ENCODE results near the gene DCAF5.

DNA sequence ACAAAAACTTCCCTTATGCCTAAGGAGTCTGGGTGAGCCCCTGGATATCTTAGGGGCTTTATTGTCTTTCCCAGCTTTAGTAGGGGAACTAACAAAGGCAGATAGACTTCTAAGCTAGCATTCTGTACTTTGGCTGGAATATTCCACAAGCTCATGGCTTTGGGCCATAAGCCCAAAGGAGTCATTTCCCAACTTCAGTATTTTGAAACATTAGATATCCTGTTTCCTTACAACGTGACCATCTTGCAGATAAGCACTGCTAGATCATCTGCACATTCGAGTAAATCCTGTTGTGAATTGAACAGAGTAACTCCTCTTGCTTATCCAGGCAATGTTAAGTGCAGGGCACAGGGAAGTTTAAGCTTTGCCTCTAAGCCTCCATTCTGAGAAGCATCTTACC is 103.2 kb downstream of the DCAF5 start:
- no peak for TF ChIP-seq CTCF (IDR thresholded peaks at IDR 0.05; ENCODE audit: low read length)
- no peak for TF ChIP-seq EZH2phosphoT487 (IDR thresholded peaks at IDR 0.05; ENCODE audit: low read length)

Measured in MM.1S (cell line).